Activated T-helper 1 cell treated with anti-CD3 and anti-CD28 coated beads, Interleukin-2, amount 50 U/mL, for 16 hours (primary cell): ENCODE measurements around the gene TEX19.
"Not testable (repeated sequence)": the region's sequence is repeated elsewhere in the genome, so short reads cannot be mapped to it uniquely, and the experiment has no call there.

ENCODE experiments used
- DNase-seq, 2 donors: peaks; one replicate each; pipeline ENCODE4 v3.0.0-alpha.2; 2020; ENCODE audit warnings: low read depth in 1 of 2, low spot score in 1 of 2

Gene TEX19

DNA sequence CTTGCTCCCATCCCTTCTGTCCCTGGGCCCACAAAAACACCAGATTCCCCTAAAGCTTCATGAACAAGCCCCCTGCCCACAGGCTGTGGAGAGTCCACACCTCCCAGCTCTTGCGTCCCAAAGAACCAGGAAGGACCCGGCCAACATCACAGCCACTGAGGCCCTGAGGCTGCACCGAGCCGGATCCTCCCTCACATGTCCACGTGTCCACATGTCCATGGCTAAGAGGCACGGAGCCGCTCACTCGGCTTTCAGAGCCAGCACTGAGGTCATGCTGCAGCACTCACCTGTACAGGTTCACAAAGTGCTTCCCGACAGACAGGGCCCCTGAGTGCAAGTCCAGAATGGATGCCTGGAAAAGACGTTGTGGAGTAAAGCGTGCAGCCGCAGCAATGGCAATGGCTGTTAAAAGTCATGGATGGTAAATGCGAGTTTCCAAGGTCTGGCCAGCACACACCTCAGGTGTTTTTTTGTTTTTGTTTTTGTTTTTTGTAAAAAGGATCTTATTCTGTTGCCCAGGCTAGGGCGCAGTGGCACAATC, 47.2 kb downstream of the TEX19 start:
- no peak for DNase-seq

GRCh38 chr17:82407255-82407654, 48.2 kb downstream of the TEX19 start:
- DNase-seq: no peak

DNA sequence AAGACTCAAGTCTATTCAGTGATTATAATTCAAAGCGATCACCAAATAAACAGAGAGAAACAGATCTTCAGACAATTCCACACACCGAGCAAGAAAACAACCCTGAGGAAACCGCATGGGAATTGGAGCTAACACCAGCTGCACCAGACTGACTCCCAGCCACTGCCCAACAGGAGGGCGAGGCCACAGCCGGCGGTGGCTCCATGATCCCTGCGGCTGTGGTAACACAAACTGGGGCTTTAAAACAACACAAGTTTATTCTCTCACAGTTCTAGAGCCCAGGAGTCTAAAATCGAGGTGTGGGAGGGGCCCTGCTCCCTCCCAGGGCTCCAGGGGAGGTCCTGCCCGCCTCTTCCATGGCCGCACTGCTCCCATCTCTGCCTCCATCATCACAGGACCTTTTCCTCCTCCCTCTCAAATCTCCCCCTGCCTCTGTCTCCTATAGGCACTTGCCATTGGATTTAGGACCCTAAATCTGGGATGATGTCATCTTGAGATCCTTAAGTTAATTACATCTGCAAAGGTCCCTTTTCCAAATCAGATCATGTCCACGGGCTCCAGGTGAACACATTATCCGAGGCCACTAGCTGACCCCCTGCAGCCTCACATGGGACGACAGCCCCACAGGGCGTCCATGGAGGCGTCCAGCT, 49.4 kb downstream of the TEX19 start:
- DNase-seq: no peak

DNA sequence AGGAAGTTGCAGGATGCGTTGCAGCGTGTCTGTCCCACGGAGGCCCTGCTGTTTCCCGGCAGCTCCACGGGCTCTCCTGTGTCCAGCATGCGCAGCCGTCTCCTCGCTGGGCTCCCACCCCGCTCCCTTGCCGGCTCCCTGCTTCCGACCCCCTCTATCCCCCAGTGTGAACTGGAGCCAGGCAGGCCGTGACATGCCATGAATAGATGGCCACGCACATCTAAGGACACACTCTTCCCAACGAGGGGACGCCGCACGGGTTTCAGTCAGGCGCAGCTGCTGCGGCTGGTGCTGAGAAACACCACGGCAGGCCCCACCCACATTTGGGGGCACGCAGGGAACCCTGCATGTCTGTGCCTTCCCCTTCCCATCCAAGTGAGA, 49.9 kb downstream of the TEX19 start:
- DNase-seq: no peak

DNA sequence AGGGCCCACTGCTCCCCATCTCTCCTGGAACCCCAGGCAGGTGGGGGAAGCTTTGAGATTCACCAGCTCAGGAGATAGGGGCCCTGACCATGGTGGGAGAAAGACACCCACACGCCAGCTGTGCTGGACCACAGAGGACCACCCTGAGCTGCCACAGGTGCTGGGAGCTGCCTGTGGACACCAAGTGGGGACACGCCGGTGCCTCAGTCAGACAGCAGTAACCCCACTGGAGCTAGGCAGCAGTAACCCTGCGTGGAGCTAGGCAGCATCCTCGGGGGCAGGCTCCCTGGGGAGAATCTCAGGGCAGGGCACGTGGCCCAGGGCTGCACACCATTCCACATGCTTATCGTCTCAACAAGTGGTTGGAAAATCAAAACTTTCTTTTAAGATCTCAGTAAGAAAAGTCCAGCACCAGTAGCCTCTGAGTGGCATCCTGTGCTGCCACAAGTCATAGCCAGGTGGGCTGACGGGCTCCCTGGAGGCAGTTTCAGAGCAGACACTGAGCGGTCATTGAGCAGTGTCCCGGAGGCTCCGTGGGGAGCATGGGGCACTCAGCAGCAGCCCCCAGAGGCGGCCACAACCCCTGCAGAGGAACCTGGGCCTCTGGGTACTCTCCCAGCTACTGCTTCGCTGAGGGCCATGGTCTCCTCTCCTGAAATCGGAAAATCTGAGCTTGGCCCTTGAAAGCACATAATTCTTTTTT, 51.1 kb downstream of the TEX19 start:
- no peak for DNase-seq

- no peak for DNase-seq
Observed at GRCh38 chr17:82411396-82412053, 52.5 kb downstream of the TEX19 start.

DNA sequence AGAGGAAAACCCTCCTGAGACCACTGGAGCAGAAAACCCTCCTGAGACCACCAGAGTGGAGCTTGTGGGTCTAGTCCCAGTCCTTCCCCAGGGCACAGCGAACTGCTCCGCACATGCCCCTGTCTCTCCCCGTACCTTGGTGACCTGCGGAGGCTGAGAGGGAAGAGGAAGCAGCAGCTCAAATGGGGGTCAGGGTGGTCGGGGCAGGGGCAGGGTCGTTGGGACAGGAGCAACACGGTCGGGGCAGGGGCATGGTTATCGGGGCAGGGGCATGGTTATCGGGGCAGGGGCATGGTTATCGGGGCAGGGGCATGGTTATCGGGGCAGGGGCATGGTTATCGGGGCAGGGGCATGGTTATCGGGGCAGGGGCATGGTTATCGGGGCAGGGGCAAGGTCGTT, 53.0 kb downstream of the TEX19 start:
- not testable (repeated sequence) for DNase-seq

- no peak for DNase-seq
Observed at GRCh38 chr17:82412535-82413520, 53.8 kb downstream of the TEX19 start.
